SK-N-SH treated with all-trans-retinoic acid at 6 μM for 48 hours (cell line): ENCODE results near the gene KNDC1.

Experiments used
- ATAC-seq: fragments of 200-7000 bp; cut with Tn5 transposase; 3 replicates; pipeline ENCODE4 v1.9.1; 2020; ENCODE audit warnings: mild to moderate bottlenecking, moderate library complexity
- ARNTL ChIP-seq: fragments of 450-650 bp; formaldehyde crosslinking; IDR thresholded peaks from 2 replicates; pipeline ENCODE4 v1.5.0; 2020; ENCODE audit warnings: low read depth, mild to moderate bottlenecking, moderate library complexity, borderline replicate concordance
- BACH2 ChIP-seq: fragments of 250-450 bp; sonication (Bioruptor Pico); IDR thresholded peaks from 2 replicates; pipeline ENCODE4 v1.9.0; 2021; ENCODE audit warnings: mild to moderate bottlenecking, borderline replicate concordance
- CSDC2 ChIP-seq: fragments of 250-450 bp; sonication (Bioruptor Pico); IDR thresholded peaks from 2 replicates; pipeline ENCODE4 v1.5.0; 2020; ENCODE audit warnings: mild to moderate bottlenecking, moderate library complexity
- ESRRG ChIP-seq: fragments of 250-450 bp; sonication (Bioruptor Pico); IDR thresholded peaks from 2 replicates; pipeline ENCODE4 v1.6.1; 2021; ENCODE audit warnings: mild to moderate bottlenecking
- GLIS3 ChIP-seq: fragments of 250-450 bp; sonication (Bioruptor Pico); IDR thresholded peaks from 2 replicates; pipeline ENCODE4 v1.5.0; 2020; ENCODE audit warnings: mild to moderate bottlenecking, moderate library complexity
- ISL1 ChIP-seq: fragments of 250-450 bp; sonication (Bioruptor Pico); IDR thresholded peaks from 2 replicates; pipeline ENCODE4 v2.1.2; 2022; ENCODE audit warnings: mild to moderate bottlenecking, moderate library complexity
- OSR1 ChIP-seq: fragments of 250-450 bp; sonication (Bioruptor Pico); IDR thresholded peaks from 2 replicates; pipeline ENCODE4 v1.8.0; 2022; ENCODE audit warnings: moderate library complexity, mild to moderate bottlenecking, inconsistent platforms
- PPARA ChIP-seq: fragments of 250-450 bp; sonication (Bioruptor Pico); IDR thresholded peaks from 2 replicates; pipeline ENCODE4 v1.5.0; 2020; ENCODE audit warnings: mild to moderate bottlenecking, borderline replicate concordance
- RARB ChIP-seq: fragments of 250-450 bp; sonication (Bioruptor Pico); IDR thresholded peaks from 2 replicates; pipeline ENCODE4 v1.8.0; 2021; ENCODE audit warnings: mild to moderate bottlenecking, moderate library complexity
- SNAI2 ChIP-seq: fragments of 250-450 bp; sonication (Bioruptor Pico); IDR thresholded peaks from 2 replicates; pipeline ENCODE4 v1.5.0; 2020; ENCODE audit warnings: mild to moderate bottlenecking, moderate library complexity
- TCF4 ChIP-seq: fragments of 250-450 bp; sonication (Bioruptor Pico); IDR thresholded peaks from 2 replicates; pipeline ENCODE4 v1.8.0; 2021; ENCODE audit warnings: mild to moderate bottlenecking, moderate library complexity, borderline replicate concordance
- TOX ChIP-seq: fragments of 250-450 bp; sonication (Bioruptor Pico); IDR thresholded peaks from 2 replicates; pipeline ENCODE4 v1.8.0; 2021; ENCODE audit warnings: mild to moderate bottlenecking, moderate library complexity, borderline replicate concordance
- ZC3H10 ChIP-seq: fragments of 250-450 bp; sonication (Bioruptor Pico); IDR thresholded peaks from 2 replicates; pipeline ENCODE4 v1.5.1; 2021; ENCODE audit warnings: mild to moderate bottlenecking, moderate library complexity
- ZFP3 ChIP-seq: fragments of 250-450 bp; sonication (Bioruptor Pico); IDR thresholded peaks from 2 replicates; pipeline ENCODE4 v1.5.0; 2020; ENCODE audit warnings: mild to moderate bottlenecking, moderate library complexity
- ZFP30 ChIP-seq: fragments of 450-650 bp; formaldehyde crosslinking; IDR thresholded peaks from 2 replicates; pipeline ENCODE4 v1.5.0; 2022; ENCODE audit warnings: mild to moderate bottlenecking, moderate library complexity
- ZNF565 ChIP-seq: fragments of 450-650 bp; formaldehyde crosslinking; conservative IDR thresholded peaks from 2 replicates; pipeline ENCODE4 v1.5.0; 2020; ENCODE audit warnings: low read depth, mild to moderate bottlenecking, moderate library complexity
- ZNF70 ChIP-seq: fragments of 450-650 bp; formaldehyde crosslinking; IDR thresholded peaks from 2 replicates; pipeline ENCODE4 v1.5.0; 2020; ENCODE audit warnings: mild to moderate bottlenecking, moderate library complexity
- ZNF8 ChIP-seq: fragments of 450-650 bp; formaldehyde crosslinking; IDR thresholded peaks from 2 replicates; pipeline ENCODE4 v1.5.0; 2020; ENCODE audit warnings: mild to moderate bottlenecking, moderate library complexity
- TF ChIP-seq, protein P1 (sequence below): fragments of 250-450 bp; sonication (Bioruptor Pico); IDR thresholded peaks from 2 replicates; pipeline ENCODE4 v1.5.1; 2020; ENCODE audit warnings: low read depth, mild to moderate bottlenecking, moderate library complexity
- TF ChIP-seq, protein P2 (sequence below): fragments of 250-450 bp; sonication (Bioruptor Pico); IDR thresholded peaks from 2 replicates; pipeline ENCODE4 v1.8.0; 2021; ENCODE audit warnings: low read depth, mild to moderate bottlenecking, moderate library complexity, borderline replicate concordance
- TF ChIP-seq, protein P3 (sequence below): fragments of 250-450 bp; sonication (Bioruptor Pico); IDR thresholded peaks from 2 replicates; pipeline ENCODE4 v1.5.0; 2020; ENCODE audit warnings: mild to moderate bottlenecking, moderate library complexity
- TF ChIP-seq, protein P4 (sequence below): fragments of 250-450 bp; sonication (Bioruptor Pico); IDR thresholded peaks from 2 replicates; pipeline ENCODE4 v1.8.0; 2020; ENCODE audit warnings: mild to moderate bottlenecking, moderate library complexity, borderline replicate concordance
- TF ChIP-seq, protein P5 (sequence below): fragments of 250-450 bp; sonication (Bioruptor Pico); IDR thresholded peaks from 2 replicates; pipeline ENCODE4 v1.5.1; 2021; ENCODE audit warnings: mild to moderate bottlenecking, moderate library complexity

The KNDC1 gene

DNA sequence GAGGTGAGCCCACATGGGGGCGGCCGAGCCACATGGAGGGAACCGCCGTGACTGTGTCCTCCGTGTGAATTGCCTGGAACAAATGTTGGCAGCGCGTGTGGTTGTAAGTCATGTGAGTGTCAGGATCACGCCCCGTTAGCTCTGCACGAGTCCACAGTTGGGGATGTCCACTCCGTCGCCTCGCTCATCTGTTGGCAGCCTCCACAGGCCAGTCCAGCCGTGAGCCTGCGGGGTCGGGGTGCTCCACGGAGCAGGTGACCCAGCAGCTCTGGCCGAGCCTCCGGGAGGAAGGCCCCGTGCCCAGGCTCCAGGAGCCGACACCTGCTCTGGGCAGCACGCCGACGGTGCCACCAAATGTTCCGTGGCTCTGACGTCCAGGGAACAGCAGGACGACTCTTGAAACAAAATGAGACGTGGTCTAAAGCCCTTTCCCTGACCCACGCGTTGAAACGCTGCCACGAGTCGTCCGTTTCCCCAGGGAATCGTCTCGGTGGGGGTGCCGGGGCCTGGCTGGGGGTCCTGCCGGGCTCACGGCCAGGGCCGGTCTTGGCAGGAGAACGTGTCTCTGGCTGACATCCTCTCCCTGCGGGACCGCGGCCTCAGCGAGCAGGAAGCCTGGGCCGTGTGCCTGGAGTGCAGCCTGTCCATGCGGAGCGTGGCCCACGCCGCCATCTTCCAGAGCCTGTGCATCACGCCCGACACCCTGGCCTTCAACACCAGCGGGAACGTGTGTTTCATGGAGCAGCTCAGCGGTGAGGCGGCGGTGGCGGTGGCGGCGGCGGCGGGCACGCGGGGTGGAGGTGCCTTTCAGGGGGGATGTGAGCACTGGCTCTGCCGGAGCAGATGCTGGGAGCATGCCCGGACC, 7.0 kb downstream of the KNDC1 start:
- TF ChIP-seq, protein P1, sequence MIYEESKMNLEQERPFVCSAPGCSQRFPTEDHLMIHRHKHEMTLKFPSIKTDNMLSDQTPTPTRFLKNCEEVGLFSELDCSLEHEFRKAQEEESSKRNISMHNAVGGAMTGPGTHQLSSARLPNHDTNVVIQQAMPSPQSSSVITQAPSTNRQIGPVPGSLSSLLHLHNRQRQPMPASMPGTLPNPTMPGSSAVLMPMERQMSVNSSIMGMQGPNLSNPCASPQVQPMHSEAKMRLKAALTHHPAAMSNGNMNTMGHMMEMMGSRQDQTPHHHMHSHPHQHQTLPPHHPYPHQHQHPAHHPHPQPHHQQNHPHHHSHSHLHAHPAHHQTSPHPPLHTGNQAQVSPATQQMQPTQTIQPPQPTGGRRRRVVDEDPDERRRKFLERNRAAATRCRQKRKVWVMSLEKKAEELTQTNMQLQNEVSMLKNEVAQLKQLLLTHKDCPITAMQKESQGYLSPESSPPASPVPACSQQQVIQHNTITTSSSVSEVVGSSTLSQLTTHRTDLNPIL (CRISPR knock-in tag), result no peak
- no peak for TF ChIP-seq ZNF565
- no peak for TF ChIP-seq ARNTL (CRISPR knock-in tag)
- TF ChIP-seq, protein P2, sequence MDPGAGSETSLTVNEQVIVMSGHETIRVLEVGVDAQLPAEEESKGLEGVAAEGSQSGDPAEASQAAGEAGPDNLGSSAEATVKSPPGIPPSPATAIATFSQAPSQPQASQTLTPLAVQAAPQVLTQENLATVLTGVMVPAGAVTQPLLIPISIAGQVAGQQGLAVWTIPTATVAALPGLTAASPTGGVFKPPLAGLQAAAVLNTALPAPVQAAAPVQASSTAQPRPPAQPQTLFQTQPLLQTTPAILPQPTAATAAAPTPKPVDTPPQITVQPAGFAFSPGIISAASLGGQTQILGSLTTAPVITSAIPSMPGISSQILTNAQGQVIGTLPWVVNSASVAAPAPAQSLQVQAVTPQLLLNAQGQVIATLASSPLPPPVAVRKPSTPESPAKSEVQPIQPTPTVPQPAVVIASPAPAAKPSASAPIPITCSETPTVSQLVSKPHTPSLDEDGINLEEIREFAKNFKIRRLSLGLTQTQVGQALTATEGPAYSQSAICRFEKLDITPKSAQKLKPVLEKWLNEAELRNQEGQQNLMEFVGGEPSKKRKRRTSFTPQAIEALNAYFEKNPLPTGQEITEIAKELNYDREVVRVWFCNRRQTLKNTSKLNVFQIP (CRISPR knock-in tag), result no peak
- TF ChIP-seq ZNF8, result no peak
- no peak for TF ChIP-seq OSR1 (CRISPR knock-in tag)
- TF ChIP-seq ZNF70, result no peak
- no peak for TF ChIP-seq ISL1
- TF ChIP-seq ZC3H10, result no peak
- TF ChIP-seq CSDC2 (CRISPR knock-in tag), result no peak
- TF ChIP-seq, protein P3, sequence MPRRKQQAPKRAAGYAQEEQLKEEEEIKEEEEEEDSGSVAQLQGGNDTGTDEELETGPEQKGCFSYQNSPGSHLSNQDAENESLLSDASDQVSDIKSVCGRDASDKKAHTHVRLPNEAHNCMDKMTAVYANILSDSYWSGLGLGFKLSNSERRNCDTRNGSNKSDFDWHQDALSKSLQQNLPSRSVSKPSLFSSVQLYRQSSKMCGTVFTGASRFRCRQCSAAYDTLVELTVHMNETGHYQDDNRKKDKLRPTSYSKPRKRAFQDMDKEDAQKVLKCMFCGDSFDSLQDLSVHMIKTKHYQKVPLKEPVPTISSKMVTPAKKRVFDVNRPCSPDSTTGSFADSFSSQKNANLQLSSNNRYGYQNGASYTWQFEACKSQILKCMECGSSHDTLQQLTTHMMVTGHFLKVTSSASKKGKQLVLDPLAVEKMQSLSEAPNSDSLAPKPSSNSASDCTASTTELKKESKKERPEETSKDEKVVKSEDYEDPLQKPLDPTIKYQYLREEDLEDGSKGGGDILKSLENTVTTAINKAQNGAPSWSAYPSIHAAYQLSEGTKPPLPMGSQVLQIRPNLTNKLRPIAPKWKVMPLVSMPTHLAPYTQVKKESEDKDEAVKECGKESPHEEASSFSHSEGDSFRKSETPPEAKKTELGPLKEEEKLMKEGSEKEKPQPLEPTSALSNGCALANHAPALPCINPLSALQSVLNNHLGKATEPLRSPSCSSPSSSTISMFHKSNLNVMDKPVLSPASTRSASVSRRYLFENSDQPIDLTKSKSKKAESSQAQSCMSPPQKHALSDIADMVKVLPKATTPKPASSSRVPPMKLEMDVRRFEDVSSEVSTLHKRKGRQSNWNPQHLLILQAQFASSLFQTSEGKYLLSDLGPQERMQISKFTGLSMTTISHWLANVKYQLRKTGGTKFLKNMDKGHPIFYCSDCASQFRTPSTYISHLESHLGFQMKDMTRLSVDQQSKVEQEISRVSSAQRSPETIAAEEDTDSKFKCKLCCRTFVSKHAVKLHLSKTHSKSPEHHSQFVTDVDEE (CRISPR knock-in tag), result no peak
- no peak for TF ChIP-seq GLIS3 (CRISPR knock-in tag)
- TF ChIP-seq, protein P4, sequence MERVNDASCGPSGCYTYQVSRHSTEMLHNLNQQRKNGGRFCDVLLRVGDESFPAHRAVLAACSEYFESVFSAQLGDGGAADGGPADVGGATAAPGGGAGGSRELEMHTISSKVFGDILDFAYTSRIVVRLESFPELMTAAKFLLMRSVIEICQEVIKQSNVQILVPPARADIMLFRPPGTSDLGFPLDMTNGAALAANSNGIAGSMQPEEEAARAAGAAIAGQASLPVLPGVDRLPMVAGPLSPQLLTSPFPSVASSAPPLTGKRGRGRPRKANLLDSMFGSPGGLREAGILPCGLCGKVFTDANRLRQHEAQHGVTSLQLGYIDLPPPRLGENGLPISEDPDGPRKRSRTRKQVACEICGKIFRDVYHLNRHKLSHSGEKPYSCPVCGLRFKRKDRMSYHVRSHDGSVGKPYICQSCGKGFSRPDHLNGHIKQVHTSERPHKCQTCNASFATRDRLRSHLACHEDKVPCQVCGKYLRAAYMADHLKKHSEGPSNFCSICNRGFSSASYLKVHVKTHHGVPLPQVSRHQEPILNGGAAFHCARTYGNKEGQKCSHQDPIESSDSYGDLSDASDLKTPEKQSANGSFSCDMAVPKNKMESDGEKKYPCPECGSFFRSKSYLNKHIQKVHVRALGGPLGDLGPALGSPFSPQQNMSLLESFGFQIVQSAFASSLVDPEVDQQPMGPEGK (CRISPR knock-in tag), result no peak
- no peak for TF ChIP-seq SNAI2
- no peak for TF ChIP-seq PPARA
- TF ChIP-seq TOX, result no peak
- no peak for TF ChIP-seq ZFP3 (CRISPR knock-in tag)
- no peak for TF ChIP-seq ESRRG (CRISPR knock-in tag)
- no peak for TF ChIP-seq TCF4 (CRISPR knock-in tag)
- TF ChIP-seq, all 23 proteins: peak for 0
- ATAC-seq, result no peak

GRCh38 chr10:133167693-133168616, 7.9 kb downstream of the KNDC1 start:
- no peak for ATAC-seq
- TF ChIP-seq ESRRG (CRISPR knock-in tag), result no peak
- no peak for TF ChIP-seq SNAI2
- TF ChIP-seq ZNF8, result no peak
- TF ChIP-seq, protein P4 (CRISPR knock-in tag), result no peak
- TF ChIP-seq RARB (CRISPR knock-in tag), result no peak
- no peak for TF ChIP-seq ZFP3 (CRISPR knock-in tag)
- no peak for TF ChIP-seq TCF4 (CRISPR knock-in tag)
- no peak for TF ChIP-seq ZFP30 (CRISPR knock-in tag)
- TF ChIP-seq BACH2 (CRISPR knock-in tag), result no peak
- TF ChIP-seq ZNF565, result no peak
- TF ChIP-seq, protein P5, sequence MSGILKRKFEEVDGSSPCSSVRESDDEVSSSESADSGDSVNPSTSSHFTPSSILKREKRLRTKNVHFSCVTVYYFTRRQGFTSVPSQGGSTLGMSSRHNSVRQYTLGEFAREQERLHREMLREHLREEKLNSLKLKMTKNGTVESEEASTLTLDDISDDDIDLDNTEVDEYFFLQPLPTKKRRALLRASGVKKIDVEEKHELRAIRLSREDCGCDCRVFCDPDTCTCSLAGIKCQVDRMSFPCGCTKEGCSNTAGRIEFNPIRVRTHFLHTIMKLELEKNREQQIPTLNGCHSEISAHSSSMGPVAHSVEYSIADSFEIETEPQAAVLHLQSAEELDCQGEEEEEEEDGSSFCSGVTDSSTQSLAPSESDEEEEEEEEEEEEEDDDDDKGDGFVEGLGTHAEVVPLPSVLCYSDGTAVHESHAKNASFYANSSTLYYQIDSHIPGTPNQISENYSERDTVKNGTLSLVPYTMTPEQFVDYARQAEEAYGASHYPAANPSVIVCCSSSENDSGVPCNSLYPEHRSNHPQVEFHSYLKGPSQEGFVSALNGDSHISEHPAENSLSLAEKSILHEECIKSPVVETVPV (CRISPR knock-in tag), result no peak
- TF ChIP-seq, protein P1 (CRISPR knock-in tag), result no peak
- TF ChIP-seq, protein P2 (CRISPR knock-in tag), result no peak
- TF ChIP-seq CSDC2 (CRISPR knock-in tag), result no peak
- TF ChIP-seq PPARA, result no peak
